SJSA1 (cell line): ENCODE data around the gene CCL18. TPM values are rescaled to one million over a fixed set of nuclear protein-coding genes. Genes with fewer than 3 reads are reported as not detected.
"Not testable (repeated sequence)": the region's sequence is repeated elsewhere in the genome, so short reads cannot be mapped to it uniquely, and the experiment has no call there.

Experiments
- DNase-seq, 2 experiments: peaks; one replicate each; pipeline ENCODE4 v3.0.0-alpha.2; 2015 to 2020; ENCODE audit warnings: low spot score in 2 of 2, low read depth in 1 of 2
- H3K27ac ChIP-seq: fragments of 250-450 bp; sonication (Bioruptor Pico); 2 replicates; pipeline ENCODE4 v1.5.1; 2020; ENCODE audit warnings: mild to moderate bottlenecking, moderate library complexity
- H3K27me3 ChIP-seq: fragments of 250-450 bp; sonication (Bioruptor Pico); replicated peaks from 2 replicates; pipeline ENCODE4 v1.5.1; 2020; ENCODE audit warnings: mild to moderate bottlenecking, moderate library complexity
- H3K36me3 ChIP-seq: fragments of 250-450 bp; sonication (Bioruptor Pico); 2 replicates; pipeline ENCODE4 v1.5.1; 2020; ENCODE audit warnings: mild to moderate bottlenecking
- H3K4me1 ChIP-seq: fragments of 250-450 bp; sonication (Bioruptor Pico); replicated peaks from 2 replicates; pipeline ENCODE4 v1.6.1; 2021; ENCODE audit warnings: mild to moderate bottlenecking
- H3K4me3 ChIP-seq: fragments of 250-450 bp; sonication (Bioruptor Pico); 2 replicates; pipeline ENCODE4 v1.5.1; 2020; ENCODE audit warnings: mild to moderate bottlenecking
- H3K9me3 ChIP-seq: fragments of 250-450 bp; sonication (Bioruptor Pico); replicated peaks from 2 replicates; pipeline ENCODE4 v1.5.1; 2020; ENCODE audit warnings: mild to moderate bottlenecking
- total RNA-seq: library from RNA; depleted of rRNA; stranded (reverse); fragments of >200 nt; shearing (Covaris generic); gene quantifications from 2 replicates; pipeline ENCODE4 v1.2.3, GENCODE V29; 2014

CCL18 gene
- total RNA-seq, 1 experiment from 2014 or later: not detected

- no peak overlapping the region for H3K27ac ChIP-seq
- H3K27me3 ChIP-seq: 0 out of 2 replicates have a peak, but pooled peaks cover 3% of the 10 kb centered on the region
- no peak overlapping the region for H3K4me3 ChIP-seq
- no peak for DNase-seq
- no peaks in the 10 kb centered on the region for H3K4me1 ChIP-seq
- no peaks in the 10 kb centered on the region for H3K36me3 ChIP-seq
- H3K9me3 ChIP-seq: no peaks in the 10 kb centered on the region
Measured at GRCh38 chr17:36055921-36056520, 8.1 kb upstream of the CCL18 start.

- Histone ChIP-seq H3K36me3 (no peaks in the 10 kb centered on the region), H3K4me1 (no peaks in the 10 kb centered on the region), H3K9me3 (no peaks in the 10 kb centered on the region), H3K27ac (no peak overlapping the region), H3K27me3 (no peaks in the 10 kb centered on the region), H3K4me3 (no peak overlapping the region)
- DNase-seq: no peak
Measured at GRCh38 chr17:36057911-36058310, 6.2 kb upstream of the CCL18 start.

GRCh38 chr17:36059406-36059805 is 4.7 kb upstream of the CCL18 start:
- H3K36me3 ChIP-seq: no peaks in the 10 kb centered on the region
- no peaks in the 10 kb centered on the region for H3K4me1 ChIP-seq
- no peak overlapping the region for H3K27ac ChIP-seq
- H3K27me3 ChIP-seq: no peaks in the 10 kb centered on the region
- H3K4me3 ChIP-seq: no peak overlapping the region
- DNase-seq: no peak
- no peaks in the 10 kb centered on the region for H3K9me3 ChIP-seq

- no peaks in the 10 kb centered on the region for H3K36me3 ChIP-seq
- no peak overlapping the region for H3K4me3 ChIP-seq
- H3K9me3 ChIP-seq: no peaks in the 10 kb centered on the region
- DNase-seq: no peak
- no peaks in the 10 kb centered on the region for H3K4me1 ChIP-seq
- H3K27me3 ChIP-seq: no peaks in the 10 kb centered on the region
- H3K27ac ChIP-seq: no peak overlapping the region
Measured at GRCh38 chr17:36060816-36061215, 3.3 kb upstream of the CCL18 start.

GRCh38 chr17:36066365-36066985 is 2.4 kb downstream of the CCL18 start:
- Histone ChIP-seq H3K4me3 (no peak overlapping the region), H3K27me3 (no peaks in the 10 kb centered on the region), H3K9me3 (no peaks in the 10 kb centered on the region), H3K36me3 (no peaks in the 10 kb centered on the region), H3K4me1 (no peaks in the 10 kb centered on the region), H3K27ac (no peak overlapping the region)
- DNase-seq: no peak

GRCh38 chr17:36068524-36068923 is 4.5 kb downstream of the CCL18 start:
- Histone ChIP-seq H3K9me3 (no peaks in the 10 kb centered on the region), H3K27me3 (no peaks in the 10 kb centered on the region; the same call in 1 of the 2 replicates), H3K27ac (no peak overlapping the region), H3K4me3 (no peak overlapping the region), H3K36me3 (no peaks in the 10 kb centered on the region), H3K4me1 (no peaks in the 10 kb centered on the region)
- DNase-seq: no peak

- Histone ChIP-seq H3K27ac (no peak overlapping the region), H3K4me3 (no peak overlapping the region), H3K36me3 (no peaks in the 10 kb centered on the region), H3K27me3 (no peaks in the 10 kb centered on the region; the same call in 1 of the 2 replicates), H3K4me1 (no peaks in the 10 kb centered on the region), H3K9me3 (no peaks in the 10 kb centered on the region)
- no peak for DNase-seq
Measured at GRCh38 chr17:36069136-36069535, 5.1 kb downstream of the CCL18 start.

- Histone ChIP-seq H3K4me1 (no peaks in the 10 kb centered on the region), H3K9me3 (no peaks in the 10 kb centered on the region), H3K27me3 (no peaks in the 10 kb centered on the region; the same call in none of the 2 replicates), H3K36me3 (no peaks in the 10 kb centered on the region), H3K27ac (no peak overlapping the region), H3K4me3 (no peak overlapping the region)
- DNase-seq: no peak
Measured at GRCh38 chr17:36070427-36070826, 6.4 kb downstream of the CCL18 start.

- no peak overlapping the region for H3K4me3 ChIP-seq
- no peaks in the 10 kb centered on the region for H3K9me3 ChIP-seq
- no peak for DNase-seq
- no peaks in the 10 kb centered on the region for H3K4me1 ChIP-seq
- no peak overlapping the region for H3K27ac ChIP-seq
- no peaks in the 10 kb centered on the region for H3K36me3 ChIP-seq
- H3K27me3 ChIP-seq: no peaks in the 10 kb centered on the region; the same call in none of the 2 replicates
Measured at GRCh38 chr17:36071751-36072150, 7.7 kb downstream of the CCL18 start.

- Histone ChIP-seq H3K36me3 (no peaks in the 10 kb centered on the region), H3K27me3 (no peaks in the 10 kb centered on the region; the same call in none of the 2 replicates), H3K27ac (no peak overlapping the region), H3K9me3 (no peaks in the 10 kb centered on the region), H3K4me1 (no peaks in the 10 kb centered on the region), H3K4me3 (no peak overlapping the region)
- peak in 1 of 2 experiments; percentile 53 for DNase-seq
Measured at GRCh38 chr17:36072431-36073121, 8.5 kb downstream of the CCL18 start.

GRCh38 chr17:36074365-36074764 is 10.3 kb downstream of the CCL18 start:
- no peaks in the 10 kb centered on the region for H3K4me1 ChIP-seq
- H3K4me3 ChIP-seq: no peak overlapping the region

GRCh38 chr17:36081681-36082471 is 17.8 kb downstream of the CCL18 start:
- not testable (repeated sequence) for H3K36me3 ChIP-seq, DNase-seq

More at GRCh38 chr17:36074365-36074764, 10.3 kb downstream of the CCL18 start:
- DNase-seq: no peak
- no peaks in the 10 kb centered on the region; the same call in none of the 2 replicates for H3K27me3 ChIP-seq
- H3K27ac ChIP-seq: no peak overlapping the region
- H3K9me3 ChIP-seq: no peaks in the 10 kb centered on the region
- H3K36me3 ChIP-seq: no peaks in the 10 kb centered on the region

GRCh38 chr17:36082482-36083120 is 18.5 kb downstream of the CCL18 start:
- H3K36me3 ChIP-seq, H3K4me3 ChIP-seq, H3K4me1 ChIP-seq, DNase-seq, H3K27ac ChIP-seq, H3K27me3 ChIP-seq, H3K9me3 ChIP-seq: not testable (repeated sequence)

More at GRCh38 chr17:36081681-36082471, 17.8 kb downstream of the CCL18 start:
- H3K27ac ChIP-seq, H3K9me3 ChIP-seq, H3K27me3 ChIP-seq, H3K4me3 ChIP-seq, H3K4me1 ChIP-seq: not testable (repeated sequence)
